ENCODE measurements around the gene SNRNP40. TPM values are rescaled to one million over a fixed set of nuclear protein-coding genes. Genes with fewer than 3 reads are reported as not detected.

Gene SNRNP40
- total and polyA plus RNA-seq, 2 donors (not counting 3 experiments of a cell fraction or from before 2014, with no cell fraction given): 66.3 to 78.1 TPM

- TF ChIP-seq POLR2AphosphoS5 (IDR thresholded peaks at IDR 0.05; ENCODE audit: insufficient read depth, low read depth, low read length) (no peak), POLR2A (IDR thresholded peaks at IDR 0.05; ENCODE audit: low read depth, low read length) (no peak), CTCF (IDR thresholded peaks at IDR 0.05; ENCODE audit: extremely low read depth in 1 of 2, insufficient read depth in 1 of 2, low read depth in 1 of 2, low read length in 2 of 2) (no peak)
- Histone ChIP-seq H3K36me3 (ENCODE audit: control insufficient read depth in 2 of 2, extremely low read depth in 1 of 2, insufficient read depth in 2 of 2, low read length in 2 of 2) (no peaks in the 10 kb centered on the region), H3K9me3 (replicated peaks; ENCODE audit: control insufficient read depth, insufficient read depth, low read length) (no peaks in the 10 kb centered on the region), H4K20me1 (replicated peaks; ENCODE audit: control insufficient read depth, extremely low read depth, insufficient read depth, low read length) (no peaks in the 10 kb centered on the region), H3K4me2 (ENCODE audit: insufficient read depth, low read length) (no peak overlapping the region), H3K79me2 (ENCODE audit: control insufficient read depth, insufficient read depth, low read length) (no peaks in the 10 kb centered on the region), H3K27me3 (ENCODE audit: control insufficient read depth in 2 of 2, insufficient read depth in 2 of 2, low read length in 2 of 2) (peaks cover 14 to 20% of the 10 kb centered on the region in 2 experiments), H2AFZ (ENCODE audit: low read depth, low read length) (no peak overlapping the region), H3K4me1 (ENCODE audit: control insufficient read depth, extremely low read depth, insufficient read depth, low read length) (no peaks in the 10 kb centered on the region), H3K9ac (replicated peaks; ENCODE audit: extremely low read depth, insufficient read depth, low read length) (no peak overlapping the region), H3K4me3 (replicated peaks in 1 of 3; ENCODE audit: insufficient read depth in 1 of 3, low read depth in 1 of 3, low read length in 3 of 3) (no peak overlapping the region), H3K9me1 (replicated peaks; ENCODE audit: control insufficient read depth, extremely low read depth, insufficient read depth, low read length) (no peaks in the 10 kb centered on the region), H3K27ac (ENCODE audit: insufficient read depth, low read depth, low read length) (no peak overlapping the region)
- DNase-seq (ENCODE audit: low read depth, low spot score) (no peak), FAIRE-seq (no peak)
- intact Hi-C loops (cut with micrococcal nuclease): no loop called here
- CTCF ChIA-PET: no interaction called here
- BruUV-seq (replicated peaks): no TSS peak
- POLR2A ChIA-PET: no interaction called here
- dilution Hi-C loops (cut with MboI; ENCODE audit: extremely low pct_ligation_motif_present, low sequenced_read_pairs): no loop called here
Measured at GRCh38 chr1:31232689-31233088, 63.9 kb downstream of the SNRNP40 start.

- no peak overlapping the region for H2AFZ ChIP-seq (ENCODE audit: low read depth, low read length)
- POLR2A ChIA-PET: no interaction called here
- no peak overlapping the region for H3K27ac ChIP-seq (ENCODE audit: insufficient read depth, low read depth, low read length)
- no peaks in the 10 kb centered on the region for H4K20me1 ChIP-seq (replicated peaks; ENCODE audit: control insufficient read depth, extremely low read depth, insufficient read depth, low read length)
- no peak for DNase-seq (ENCODE audit: low read depth, low spot score)
- dilution Hi-C loops (cut with MboI; ENCODE audit: extremely low pct_ligation_motif_present, low sequenced_read_pairs) (no loop called here), intact Hi-C loops (cut with micrococcal nuclease) (no loop called here)
- no peak overlapping the region for H3K4me2 ChIP-seq (ENCODE audit: insufficient read depth, low read length)
- CTCF ChIA-PET: no interaction called here
- no peaks in the 10 kb centered on the region for H3K79me2 ChIP-seq (ENCODE audit: control insufficient read depth, insufficient read depth, low read length)
- no peaks in the 10 kb centered on the region for H3K36me3 ChIP-seq (ENCODE audit: control insufficient read depth in 2 of 2, extremely low read depth in 1 of 2, insufficient read depth in 2 of 2, low read length in 2 of 2)
- no peaks in the 10 kb centered on the region for H3K9me3 ChIP-seq (replicated peaks; ENCODE audit: control insufficient read depth, insufficient read depth, low read length)
- no peak overlapping the region for H3K9ac ChIP-seq (replicated peaks; ENCODE audit: extremely low read depth, insufficient read depth, low read length)
- no peaks in the 10 kb centered on the region for H3K4me1 ChIP-seq (ENCODE audit: control insufficient read depth, extremely low read depth, insufficient read depth, low read length)
- no TSS peak for BruUV-seq (replicated peaks)
- no peak for TF ChIP-seq FOS (IDR thresholded peaks at IDR 0.05; ENCODE audit: borderline replicate concordance, insufficient read depth, low read length)
- no peak for TF ChIP-seq JUN (IDR thresholded peaks at IDR 0.05; ENCODE audit: borderline replicate concordance, insufficient read depth, insufficient read length, low read depth)
- TF ChIP-seq GATA2 (IDR thresholded peaks at IDR 0.05; ENCODE audit: insufficient read depth, insufficient read length, low read depth, low read length): no peak
- no peak for TF ChIP-seq EZH2 (IDR thresholded peaks at IDR 0.05; ENCODE audit: borderline replicate concordance, low read depth, low read length, severe bottlenecking)
- TF ChIP-seq MAX (IDR thresholded peaks at IDR 0.05; ENCODE audit: insufficient read depth, insufficient read length): no peak
- TF ChIP-seq POLR2AphosphoS5 (IDR thresholded peaks at IDR 0.05; ENCODE audit: insufficient read depth, low read depth, low read length): no peak
- no peak for TF ChIP-seq MYC (IDR thresholded peaks at IDR 0.05; ENCODE audit: low read depth, low read length)
- no peak for TF ChIP-seq POLR2A (IDR thresholded peaks at IDR 0.05; ENCODE audit: low read depth, low read length)
- TF ChIP-seq CTCF (IDR thresholded peaks at IDR 0.05; ENCODE audit: extremely low read depth in 1 of 2, insufficient read depth in 1 of 2, low read depth in 1 of 2, low read length in 2 of 2): no peak
- H3K27me3 ChIP-seq (ENCODE audit: control insufficient read depth in 2 of 2, insufficient read depth in 2 of 2, low read length in 2 of 2): peaks cover 12 to 14% of the 10 kb centered on the region in 2 experiments
- no peak for FAIRE-seq
- no peaks in the 10 kb centered on the region for H3K9me1 ChIP-seq (replicated peaks; ENCODE audit: control insufficient read depth, extremely low read depth, insufficient read depth, low read length)
- no peak overlapping the region for H3K4me3 ChIP-seq (replicated peaks in 1 of 3; ENCODE audit: insufficient read depth in 1 of 3, low read depth in 1 of 3, low read length in 3 of 3)
Measured at GRCh38 chr1:31231802-31232201, 64.8 kb downstream of the SNRNP40 start.
